CD4-positive, alpha-beta T cell treated with Interleukin-15 for 1 hour (primary cell): ENCODE measurements around the gene FAF1.

Experiments
- DNase-seq: peaks from one replicate; pipeline ENCODE4 v3.0.0-alpha.2; 2020

Gene FAF1

GRCh38 chr1:50527249-50527986 lies 432.6 kb downstream of the FAF1 start:
- no peak for DNase-seq

- DNase-seq = no peak
Measured at GRCh38 chr1:50526431-50526830, 433.6 kb downstream of the FAF1 start.

GRCh38 chr1:50523548-50523947 lies 436.5 kb downstream of the FAF1 start:
- no peak for DNase-seq

GRCh38 chr1:50522691-50523342 lies 437.2 kb downstream of the FAF1 start:
- no peak for DNase-seq

GRCh38 chr1:50521703-50522102 lies 438.4 kb downstream of the FAF1 start:
- DNase-seq = no peak

- DNase-seq = no peak
Measured at GRCh38 chr1:50517488-50517887, 442.6 kb downstream of the FAF1 start.

- DNase-seq = no peak
Measured at GRCh38 chr1:50516056-50516455, 444.0 kb downstream of the FAF1 start.

GRCh38 chr1:50508040-50508586 lies 452.0 kb downstream of the FAF1 start:
- DNase-seq = no peak

GRCh38 chr1:50505427-50505826 lies 454.6 kb downstream of the FAF1 start:
- DNase-seq = no peak

- DNase-seq = no peak
Measured at GRCh38 chr1:50503515-50503914, 456.6 kb downstream of the FAF1 start.

- DNase-seq = no peak
Measured at GRCh38 chr1:50502147-50502546, 457.9 kb downstream of the FAF1 start.

- no peak for DNase-seq
Measured at GRCh38 chr1:50497007-50497406, 463.1 kb downstream of the FAF1 start.

- DNase-seq = no peak
Measured at GRCh38 chr1:50493710-50494109, 466.4 kb downstream of the FAF1 start.

- DNase-seq = no peak
Measured at GRCh38 chr1:50492142-50492541, 467.9 kb downstream of the FAF1 start.

GRCh38 chr1:50491142-50491541 lies 468.9 kb downstream of the FAF1 start:
- no peak for DNase-seq

- no peak for DNase-seq
Measured at GRCh38 chr1:50490640-50491039, 469.4 kb downstream of the FAF1 start.

- DNase-seq = no peak
Measured at GRCh38 chr1:50488876-50489275, 471.2 kb downstream of the FAF1 start.

GRCh38 chr1:50488356-50488755 lies 471.7 kb downstream of the FAF1 start:
- DNase-seq = no peak

GRCh38 chr1:50487725-50488124 lies 472.3 kb downstream of the FAF1 start:
- DNase-seq = no peak

- DNase-seq = no peak
Measured at GRCh38 chr1:50481142-50481736, 478.8 kb downstream of the FAF1 start.

GRCh38 chr1:50476800-50477199 lies 483.3 kb downstream of the FAF1 start:
- no peak for DNase-seq

- DNase-seq = no peak
Measured at GRCh38 chr1:50474859-50475809, 484.9 kb downstream of the FAF1 start.

- no peak for DNase-seq
Measured at GRCh38 chr1:50473513-50473912, 486.6 kb downstream of the FAF1 start.
